RWPE2 (cell line): ENCODE results near the gene NIBAN1.
A peak's percentile ranks its signal among the peaks of the same experiment; 100 is the strongest.
"Not testable (repeated sequence)": the region's sequence is repeated elsewhere in the genome, so short reads cannot be mapped to it uniquely, and the experiment has no call there.

ENCODE experiments used
- ATAC-seq: fragments of 200-7000 bp; cut with Tn5 transposase; 3 replicates; pipeline ENCODE4 v1.9.1; 2021; ENCODE audit warnings: low read depth
- DNase-seq: peaks from one replicate; pipeline ENCODE4 v3.0.0-alpha.2; 2020; ENCODE audit warnings: low spot score
- H3K27ac ChIP-seq: fragments of 450-650 bp; 2 replicates; pipeline ENCODE4 v1.5.1; 2017; ENCODE audit warnings: mild to moderate bottlenecking; ENCODE audit not compliant: poor library complexity, severe bottlenecking
- H3K27me3 ChIP-seq: fragments of 250-450 bp; sonication (Bioruptor Pico); 2 replicates; pipeline ENCODE4 v1.5.1; 2021; ENCODE audit warnings: mild to moderate bottlenecking, moderate library complexity; ENCODE audit not compliant: insufficient read depth, poor library complexity, severe bottlenecking
- H3K36me3 ChIP-seq: fragments of 250-450 bp; sonication (Bioruptor Pico); 2 replicates; pipeline ENCODE4 v1.5.1; 2020; ENCODE audit warnings: low read depth, mild to moderate bottlenecking, moderate library complexity
- H3K4me1 ChIP-seq: fragments of 250-450 bp; sonication (Bioruptor Pico); 2 replicates; pipeline ENCODE4 v1.5.1; 2021; ENCODE audit warnings: mild to moderate bottlenecking, moderate library complexity; ENCODE audit not compliant: insufficient read depth, poor library complexity, severe bottlenecking
- H3K4me3 ChIP-seq: fragments of 250-450 bp; sonication (Bioruptor Pico); 2 replicates; pipeline ENCODE4 v1.5.1; 2021; ENCODE audit warnings: mild to moderate bottlenecking, moderate library complexity; ENCODE audit not compliant: severe bottlenecking
- H3K9me3 ChIP-seq: fragments of 250-450 bp; sonication (Bioruptor Pico); 2 replicates; pipeline ENCODE4 v1.5.1; 2021; ENCODE audit warnings: mild to moderate bottlenecking, moderate library complexity; ENCODE audit not compliant: severe bottlenecking
- CTCF ChIP-seq: fragments of 450-650 bp; IDR thresholded peaks from one replicate; pipeline ENCODE4 v1.5.1; 2017; ENCODE audit warnings: mild to moderate bottlenecking, moderate library complexity; ENCODE audit not compliant: poor library complexity, severe bottlenecking

Gene NIBAN1

GRCh38 chr1:184958554-184959353 lies 15.6 kb downstream of the NIBAN1 start:
- DNase-seq (no peak), ATAC-seq (no peak)
- Histone ChIP-seq H3K27me3 (no peaks in the 10 kb centered on the region), H3K4me1 (peaks cover 16% of the 10 kb centered on the region), H3K4me3 (no peak overlapping the region), H3K9me3 (no peaks in the 10 kb centered on the region), H3K36me3 (no peaks in the 10 kb centered on the region), H3K27ac (no peak overlapping the region)
- TF ChIP-seq CTCF, result no peak

- not testable (repeated sequence) for ATAC-seq, H3K27ac ChIP-seq, DNase-seq
Measured at GRCh38 chr1:184957901-184958300, 16.4 kb downstream of the NIBAN1 start.

GRCh38 chr1:184956999-184957700 lies 17.2 kb downstream of the NIBAN1 start:
- Histone ChIP-seq H3K27ac (no peak overlapping the region), H3K36me3 (no peaks in the 10 kb centered on the region), H3K4me1 (peaks cover 27% of the 10 kb centered on the region), H3K4me3 (no peak overlapping the region), H3K9me3 (no peaks in the 10 kb centered on the region), H3K27me3 (no peaks in the 10 kb centered on the region)
- TF ChIP-seq CTCF, result no peak
- DNase-seq (no peak), ATAC-seq (no peak)

More at GRCh38 chr1:184957901-184958300, 16.4 kb downstream of the NIBAN1 start:
- H3K9me3 ChIP-seq, H3K27me3 ChIP-seq, H3K36me3 ChIP-seq, H3K4me3 ChIP-seq: not testable (repeated sequence)
- H3K4me1 ChIP-seq, result peaks cover 24% of the 10 kb centered on the region

GRCh38 chr1:184954232-184954995 lies 19.9 kb downstream of the NIBAN1 start:
- TF ChIP-seq CTCF, result no peak
- Histone ChIP-seq H3K4me1 (peaks cover 24% of the 10 kb centered on the region), H3K27me3 (no peaks in the 10 kb centered on the region), H3K4me3 (no peak overlapping the region), H3K36me3 (no peaks in the 10 kb centered on the region), H3K27ac (peak overlapping the region; percentile 82), H3K9me3 (no peaks in the 10 kb centered on the region)
- no peak for DNase-seq
- ATAC-seq, result peak; percentile 46

- no peak for DNase-seq
- peak; percentile 85 for ATAC-seq
- TF ChIP-seq CTCF, result no peak
- Histone ChIP-seq H3K4me3 (no peak overlapping the region), H3K4me1 (peaks cover 24% of the 10 kb centered on the region), H3K9me3 (no peaks in the 10 kb centered on the region), H3K36me3 (no peaks in the 10 kb centered on the region), H3K27ac (peak overlapping the region; percentile 82), H3K27me3 (no peaks in the 10 kb centered on the region)
Measured at GRCh38 chr1:184953600-184954219, 20.6 kb downstream of the NIBAN1 start.
